ENCODE results near the gene BAHCC1. TPM values are rescaled to one million over a fixed set of nuclear protein-coding genes. Genes with fewer than 3 reads are reported as not detected.

BAHCC1 gene
- total RNA-seq, 2 experiments from 2014 or later: 0.08 to 0.25 TPM

GRCh38 chr17:81428948-81429774 is 33.9 kb downstream of the BAHCC1 start:
- Mint-ChIP-seq H3K4me1 (peaks cover 3% of the 10 kb centered on the region), H3K36me3 (no peaks in the 10 kb centered on the region), H3K9me3 (no peaks in the 10 kb centered on the region), H3K27ac (no peak overlapping the region), H3K27me3 (peaks cover 30% of the 10 kb centered on the region), H3K4me3 (no peak overlapping the region)
- DNase-seq: no peak

GRCh38 chr17:81429821-81430551 is 34.7 kb downstream of the BAHCC1 start:
- H3K36me3 Mint-ChIP-seq: no peaks in the 10 kb centered on the region
- DNase-seq: no peak
- H3K27me3 Mint-ChIP-seq: peaks cover 30% of the 10 kb centered on the region
- no peak overlapping the region for H3K27ac Mint-ChIP-seq
- H3K9me3 Mint-ChIP-seq: no peaks in the 10 kb centered on the region
- H3K4me3 Mint-ChIP-seq: no peak overlapping the region
- H3K4me1 Mint-ChIP-seq: peaks cover 3% of the 10 kb centered on the region

- H3K27ac Mint-ChIP-seq: no peak overlapping the region
- no peak overlapping the region for H3K4me3 Mint-ChIP-seq
- H3K9me3 Mint-ChIP-seq: no peaks in the 10 kb centered on the region
- H3K27me3 Mint-ChIP-seq: peaks cover 35% of the 10 kb centered on the region
- no peak for DNase-seq
- H3K36me3 Mint-ChIP-seq: no peaks in the 10 kb centered on the region
- peaks cover 3% of the 10 kb centered on the region for H3K4me1 Mint-ChIP-seq
Measured at GRCh38 chr17:81431545-81432482, 36.6 kb downstream of the BAHCC1 start.

GRCh38 chr17:81432941-81433340 is 37.7 kb downstream of the BAHCC1 start:
- H3K27ac Mint-ChIP-seq: no peak overlapping the region
- DNase-seq: no peak
- peaks cover 1% of the 10 kb centered on the region for H3K4me1 Mint-ChIP-seq
- no peaks in the 10 kb centered on the region for H3K9me3 Mint-ChIP-seq
- H3K4me3 Mint-ChIP-seq: no peak overlapping the region
- no peaks in the 10 kb centered on the region for H3K36me3 Mint-ChIP-seq
- H3K27me3 Mint-ChIP-seq: peaks cover 31% of the 10 kb centered on the region

GRCh38 chr17:81433656-81434055 is 38.4 kb downstream of the BAHCC1 start:
- peaks cover 1% of the 10 kb centered on the region for H3K4me1 Mint-ChIP-seq
- peaks cover 33% of the 10 kb centered on the region for H3K27me3 Mint-ChIP-seq
- H3K4me3 Mint-ChIP-seq: no peak overlapping the region
- H3K36me3 Mint-ChIP-seq: no peaks in the 10 kb centered on the region
- no peaks in the 10 kb centered on the region for H3K9me3 Mint-ChIP-seq
- DNase-seq: no peak
- H3K27ac Mint-ChIP-seq: no peak overlapping the region

- Mint-ChIP-seq H3K4me1 (peaks cover 2% of the 10 kb centered on the region), H3K27ac (no peak overlapping the region), H3K27me3 (peaks cover 31% of the 10 kb centered on the region), H3K4me3 (no peak overlapping the region), H3K9me3 (no peaks in the 10 kb centered on the region), H3K36me3 (no peaks in the 10 kb centered on the region)
- DNase-seq: no peak
Measured at GRCh38 chr17:81434072-81434471, 38.8 kb downstream of the BAHCC1 start.

- DNase-seq: no peak
- H3K4me3 Mint-ChIP-seq: no peak overlapping the region
- no peak overlapping the region for H3K27ac Mint-ChIP-seq
- peaks cover 33% of the 10 kb centered on the region for H3K27me3 Mint-ChIP-seq
- no peaks in the 10 kb centered on the region for H3K36me3 Mint-ChIP-seq
- peaks cover 3% of the 10 kb centered on the region for H3K4me1 Mint-ChIP-seq
- no peaks in the 10 kb centered on the region for H3K9me3 Mint-ChIP-seq
Measured at GRCh38 chr17:81434681-81435417, 39.6 kb downstream of the BAHCC1 start.

- Mint-ChIP-seq H3K4me3 (no peak overlapping the region), H3K27ac (no peak overlapping the region), H3K9me3 (no peaks in the 10 kb centered on the region), H3K27me3 (peaks cover 31% of the 10 kb centered on the region), H3K4me1 (peaks cover 2% of the 10 kb centered on the region), H3K36me3 (no peaks in the 10 kb centered on the region)
- no peak for DNase-seq
Measured at GRCh38 chr17:81435652-81436293, 40.5 kb downstream of the BAHCC1 start.

GRCh38 chr17:81436294-81436849 is 41.1 kb downstream of the BAHCC1 start:
- H3K9me3 Mint-ChIP-seq: no peaks in the 10 kb centered on the region
- H3K36me3 Mint-ChIP-seq: no peaks in the 10 kb centered on the region
- no peak for DNase-seq
- H3K4me1 Mint-ChIP-seq: peaks cover 2% of the 10 kb centered on the region
- no peak overlapping the region for H3K27ac Mint-ChIP-seq
- H3K27me3 Mint-ChIP-seq: peaks cover 30% of the 10 kb centered on the region
- H3K4me3 Mint-ChIP-seq: no peak overlapping the region

GRCh38 chr17:81437191-81437651 is 42.0 kb downstream of the BAHCC1 start:
- no peaks in the 10 kb centered on the region for H3K9me3 Mint-ChIP-seq
- peaks cover 2% of the 10 kb centered on the region for H3K4me1 Mint-ChIP-seq
- no peaks in the 10 kb centered on the region for H3K36me3 Mint-ChIP-seq

GRCh38 chr17:81438007-81438659 is 42.9 kb downstream of the BAHCC1 start:
- no peak for DNase-seq
- Mint-ChIP-seq H3K9me3 (no peaks in the 10 kb centered on the region), H3K27me3 (peaks cover 24% of the 10 kb centered on the region), H3K36me3 (no peaks in the 10 kb centered on the region), H3K4me1 (peaks cover 2% of the 10 kb centered on the region), H3K4me3 (no peak overlapping the region), H3K27ac (no peak overlapping the region)

More at GRCh38 chr17:81437191-81437651, 42.0 kb downstream of the BAHCC1 start:
- H3K27me3 Mint-ChIP-seq: peaks cover 25% of the 10 kb centered on the region
- H3K4me3 Mint-ChIP-seq: no peak overlapping the region
- no peak overlapping the region for H3K27ac Mint-ChIP-seq
- no peak for DNase-seq

- H3K27ac Mint-ChIP-seq: no peak overlapping the region
Measured at GRCh38 chr17:81438688-81439087, 43.4 kb downstream of the BAHCC1 start.

GRCh38 chr17:81440051-81440471 is 44.8 kb downstream of the BAHCC1 start:
- Mint-ChIP-seq H3K36me3 (no peaks in the 10 kb centered on the region), H3K4me1 (peaks cover 2% of the 10 kb centered on the region), H3K27ac (no peak overlapping the region), H3K27me3 (peaks cover 21% of the 10 kb centered on the region), H3K9me3 (no peaks in the 10 kb centered on the region), H3K4me3 (no peak overlapping the region)
- DNase-seq: no peak

More at GRCh38 chr17:81438688-81439087, 43.4 kb downstream of the BAHCC1 start:
- Mint-ChIP-seq H3K4me3 (no peak overlapping the region), H3K9me3 (no peaks in the 10 kb centered on the region), H3K27me3 (peaks cover 23% of the 10 kb centered on the region), H3K4me1 (peaks cover 2% of the 10 kb centered on the region), H3K36me3 (no peaks in the 10 kb centered on the region)
- DNase-seq: no peak

Data from activated naive CD8-positive, alpha-beta T cell treated with anti-CD3 and anti-CD28 coated beads for 36 hours (primary cell).